Suppressor macrophage (primary cell): ENCODE results near the gene HERC6.
"Not testable (repeated sequence)": the region's sequence is repeated elsewhere in the genome, so short reads cannot be mapped to it uniquely, and the experiment has no call there.

Experiments used
- DNase-seq, 4 experiments: peaks; one replicate each; pipeline ENCODE4 v3.0.0-alpha.2; 2020 to 2022

Gene HERC6

DNA sequence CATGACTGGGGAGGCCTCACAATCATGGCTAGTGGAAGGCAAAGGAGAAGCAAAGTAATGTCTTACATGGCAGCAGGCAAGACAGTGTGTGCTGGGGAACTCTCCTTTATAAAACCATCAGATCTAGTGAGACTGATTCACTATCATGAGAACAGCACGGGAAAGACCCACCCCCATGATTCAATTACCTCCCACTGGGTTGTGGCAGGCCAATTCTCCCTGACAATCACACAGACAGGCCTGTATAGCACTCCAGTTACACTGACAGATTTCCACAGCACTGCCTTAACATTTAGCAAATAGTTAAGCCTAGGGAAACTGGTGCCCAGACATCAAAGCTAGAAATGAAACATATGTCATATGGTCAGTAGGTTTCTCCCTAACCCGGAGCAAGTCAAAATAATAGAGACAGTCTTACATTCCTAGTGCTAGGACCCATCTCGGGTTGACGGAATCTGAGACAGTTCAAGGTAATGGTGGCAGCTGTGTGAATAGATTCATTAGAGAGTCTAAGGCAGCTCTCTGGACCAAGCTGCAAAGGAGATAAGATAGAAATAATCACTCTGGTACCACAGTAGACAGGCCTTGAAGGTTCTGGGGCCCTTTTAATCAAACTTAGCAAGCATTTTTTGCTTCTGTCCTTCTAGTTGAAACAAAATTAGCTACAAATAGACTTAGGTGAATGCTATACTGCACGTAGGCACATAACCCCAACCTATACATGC, 68.9 kb downstream of the HERC6 start:
- peak; percentile 8 to 38 (median 18) for DNase-seq

DNA sequence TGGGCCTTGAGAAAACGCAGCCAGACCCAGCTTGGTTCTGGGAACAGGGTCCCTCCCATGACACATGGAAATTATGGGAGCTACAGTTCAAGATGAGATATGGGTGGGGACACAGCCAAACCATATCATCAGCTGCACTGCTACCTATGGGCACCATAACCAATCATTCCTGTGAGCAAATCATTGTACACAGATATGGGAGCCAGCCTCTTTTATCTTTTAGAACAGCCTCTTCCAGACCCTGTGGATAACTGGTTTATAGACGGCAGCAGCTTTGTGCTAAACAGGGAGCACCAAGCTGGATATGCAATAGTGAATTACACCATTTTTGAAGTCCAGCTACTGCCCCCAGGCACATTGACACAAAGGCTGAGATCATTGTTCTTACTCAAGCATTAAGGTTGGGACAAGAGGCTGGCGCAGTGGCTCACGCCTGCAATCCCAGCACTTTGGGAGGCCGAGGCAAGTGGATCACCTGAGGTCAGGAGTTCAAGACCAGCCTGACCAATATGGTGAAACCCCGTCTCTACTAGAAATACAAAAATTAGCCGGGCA, 69.6 kb downstream of the HERC6 start:
- not testable (repeated sequence) for DNase-seq

DNA sequence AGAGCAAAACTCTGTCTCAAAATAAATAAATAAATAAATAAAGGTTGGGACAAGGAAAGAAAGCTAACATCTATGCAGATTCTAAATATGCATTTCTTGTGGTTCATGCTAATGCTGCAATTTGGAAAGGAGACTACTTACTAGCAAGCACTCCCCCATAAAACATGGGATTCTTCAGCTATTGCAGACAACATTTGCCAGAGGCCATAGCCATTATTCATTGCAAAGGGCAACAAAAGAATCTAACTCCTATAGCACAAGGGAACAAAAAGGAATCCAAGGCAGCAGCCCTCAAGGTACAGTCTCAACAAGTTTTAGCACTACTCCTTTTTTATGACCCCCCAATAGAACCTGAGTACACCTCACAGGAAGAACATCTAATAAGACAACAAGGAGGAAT, 70.2 kb downstream of the HERC6 start:
- no peak for DNase-seq

DNA sequence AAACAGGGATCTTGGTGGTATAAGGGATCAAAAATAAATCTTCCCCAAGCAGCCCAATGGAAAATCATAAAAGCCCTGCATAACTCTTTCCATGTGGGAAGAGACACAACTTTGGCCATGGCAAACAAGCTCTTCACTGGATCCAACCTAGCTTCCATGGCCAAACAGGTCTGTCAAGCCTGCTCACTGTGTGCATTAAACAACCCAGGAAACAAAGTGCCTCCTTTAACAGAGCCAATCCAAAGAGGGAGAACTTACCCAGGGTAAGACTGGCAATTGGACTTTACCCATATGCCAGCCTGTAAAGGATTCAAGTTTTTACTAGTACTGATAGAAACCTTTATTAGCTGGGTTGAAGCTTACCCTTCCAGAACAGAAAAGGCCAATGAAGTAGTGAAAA, 70.6 kb downstream of the HERC6 start:
- no peak for DNase-seq

DNA sequence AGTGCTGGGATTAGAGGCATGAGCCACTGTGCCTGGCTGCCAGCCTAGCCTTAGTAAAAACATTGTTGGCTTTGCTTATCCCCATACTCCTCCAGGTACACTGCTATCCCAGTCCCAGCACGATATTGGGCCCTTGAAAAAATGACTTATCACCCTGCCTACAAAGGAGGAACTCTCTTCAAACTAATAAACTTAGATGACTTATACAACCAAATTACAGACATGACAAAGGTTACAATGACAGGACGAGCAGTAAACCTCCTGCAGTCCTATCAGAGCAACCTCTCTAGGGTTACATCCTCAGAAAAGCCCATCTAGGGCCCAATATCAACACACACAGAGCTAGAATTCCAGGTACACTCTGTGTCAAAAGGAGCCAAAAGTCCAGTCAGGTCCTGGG, 72.6 kb downstream of the HERC6 start:
- no peak for DNase-seq

DNA sequence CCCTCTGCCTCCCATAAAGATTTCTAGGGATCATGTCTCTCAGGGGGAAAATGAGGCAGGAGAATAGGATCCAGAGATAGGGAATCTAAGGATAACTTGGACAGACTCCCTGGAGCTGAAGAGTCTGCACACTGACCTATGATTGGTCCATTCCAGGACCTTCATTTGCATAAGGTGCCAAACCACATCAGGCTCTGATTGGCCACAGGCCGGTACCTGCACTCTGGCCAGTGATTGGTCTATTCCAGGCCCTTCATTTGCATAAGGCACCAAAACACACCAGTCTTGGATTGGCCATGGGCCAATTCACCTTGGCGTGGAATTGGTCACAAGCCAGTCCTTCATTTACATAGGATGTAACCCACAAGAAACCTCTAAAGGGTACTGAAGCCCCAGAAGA, 74.3 kb downstream of the HERC6 start:
- DNase-seq = no peak

DNA sequence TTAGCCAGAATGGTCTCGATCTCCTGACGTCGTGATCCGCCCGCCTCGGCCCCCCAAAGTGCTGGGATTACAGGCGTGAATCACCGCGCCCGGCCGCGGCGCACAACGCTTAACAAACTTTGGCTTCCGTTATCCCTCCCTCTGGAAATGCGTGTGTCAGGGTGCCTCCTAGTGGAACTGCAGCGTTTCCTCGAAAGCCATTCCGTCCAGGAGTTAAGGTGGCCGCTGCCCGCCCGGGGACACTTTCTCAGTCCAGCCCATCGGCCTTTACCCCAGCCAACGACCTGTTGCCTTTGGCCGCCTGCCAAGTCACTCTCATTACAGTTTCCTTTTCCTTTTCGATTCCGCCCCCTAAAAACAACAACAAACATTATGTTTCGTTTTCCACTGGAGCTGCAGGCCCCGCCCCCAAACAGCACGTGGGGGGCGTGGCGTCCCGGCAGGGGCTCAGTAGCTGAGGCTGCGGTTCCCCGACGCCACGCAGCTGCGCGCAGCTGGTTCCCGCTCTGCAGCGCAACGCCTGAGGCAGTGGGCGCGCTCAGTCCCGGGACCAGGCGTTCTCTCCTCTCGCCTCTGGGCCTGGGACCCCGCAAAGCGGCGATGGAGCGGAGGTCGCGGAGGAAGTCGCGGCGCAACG, 78.1 kb downstream of the HERC6 start, which contains the start of gene HERC5:
TSS of gene HERC5 (plus strand) at position 450 of the 637 bp plus-strand sequence. CDS start at position 601, 151 bp downstream.
- DNase-seq = peak; percentile 95 to 98 (median 96)

DNA sequence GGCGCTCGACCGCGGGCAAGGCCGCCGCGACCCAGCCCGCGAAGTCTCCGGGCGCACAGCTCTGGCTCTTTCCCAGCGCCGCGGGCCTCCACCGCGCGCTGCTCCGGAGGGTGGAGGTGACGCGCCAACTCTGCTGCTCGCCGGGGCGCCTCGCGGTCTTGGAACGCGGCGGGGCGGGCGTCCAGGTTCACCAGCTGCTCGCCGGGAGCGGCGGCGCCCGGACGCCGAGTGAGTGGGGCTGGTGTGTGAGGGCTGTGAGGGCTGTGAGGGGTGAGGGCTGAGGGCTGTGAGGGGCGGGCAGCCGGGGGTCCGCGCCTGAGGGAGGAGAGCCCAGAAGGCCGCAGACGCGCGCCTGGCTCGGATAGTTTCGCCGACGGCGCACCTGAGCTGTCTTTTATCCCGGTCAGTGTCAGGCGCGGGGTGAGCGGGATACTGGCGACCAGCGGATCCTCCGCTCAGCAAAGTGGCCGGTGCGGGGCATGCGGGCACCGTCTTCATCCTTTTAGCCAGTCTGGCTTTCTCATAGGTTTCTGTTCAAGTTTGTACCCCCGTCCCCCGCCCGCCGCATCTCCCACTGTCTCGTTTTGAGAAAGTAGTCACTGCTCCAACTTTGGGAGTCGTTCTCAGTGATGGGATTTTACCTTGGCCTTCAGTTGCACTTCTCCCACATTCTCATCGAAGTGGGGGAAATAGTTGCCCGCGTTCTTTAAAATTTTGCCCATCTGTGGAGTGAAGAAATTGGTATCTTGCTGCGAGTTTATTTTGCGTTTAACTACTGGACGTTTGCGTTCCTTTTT, 78.9 kb downstream of the HERC6 start:
- peak in 2 of 4 experiments; percentile 1 to 42 for DNase-seq

DNA sequence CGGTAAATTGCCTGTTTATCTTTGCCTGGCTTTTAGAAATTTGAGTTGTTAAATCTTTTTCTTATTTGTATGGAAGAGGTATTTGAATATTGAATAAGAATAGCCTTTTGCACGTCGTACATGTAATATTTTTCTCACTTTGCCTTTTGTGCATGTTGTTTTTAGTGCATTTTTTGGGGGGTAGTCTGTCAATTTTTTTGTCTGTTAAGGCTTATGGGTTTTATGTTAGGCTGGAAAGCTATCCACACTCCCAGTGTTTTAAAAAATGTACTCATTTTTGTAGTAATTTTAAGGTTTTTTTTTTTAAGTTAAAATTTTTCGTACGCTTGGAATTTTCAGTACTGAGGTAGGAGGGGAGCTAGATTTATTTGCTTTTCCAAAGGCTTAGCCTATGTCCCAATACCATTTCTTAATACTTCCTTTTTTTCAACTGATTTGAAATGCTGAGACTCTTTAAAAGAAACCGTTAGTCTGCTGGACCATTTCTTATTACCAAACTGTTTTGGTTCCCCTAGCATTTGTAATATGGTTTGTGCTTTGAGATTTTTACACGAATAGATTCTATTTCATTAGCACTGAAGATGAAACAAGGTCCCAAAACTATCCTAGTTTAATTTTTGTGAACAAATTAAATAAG, 79.6 kb downstream of the HERC6 start:
- peak; percentile 6 to 69 (median 43) for DNase-seq

DNA sequence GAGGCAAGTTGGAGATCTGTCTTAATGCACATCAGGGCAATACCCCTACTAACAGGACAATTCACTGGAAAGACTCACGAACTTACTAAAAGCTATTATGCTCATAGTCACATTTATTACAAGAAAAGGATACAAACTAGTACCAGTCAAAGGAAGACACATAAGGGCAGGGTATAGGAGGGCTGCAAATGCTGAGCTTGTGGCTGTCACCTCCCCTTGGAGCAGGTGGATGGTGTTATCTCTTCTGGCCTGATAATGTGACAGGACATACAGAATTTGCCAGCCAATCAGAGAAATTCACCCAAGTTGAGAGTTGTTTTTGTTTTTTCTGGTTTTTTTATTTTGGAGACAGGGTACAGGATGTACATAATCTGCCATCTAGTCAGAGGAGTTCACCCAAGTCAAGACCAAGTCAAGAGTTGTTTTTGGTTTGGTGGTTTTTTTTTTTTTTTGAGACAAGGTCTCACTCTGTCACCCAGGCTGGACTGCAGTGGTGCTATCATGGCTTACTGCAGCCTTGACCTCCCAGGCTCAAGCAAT, 87.1 kb downstream of the HERC6 start:
- no peak for DNase-seq

DNA sequence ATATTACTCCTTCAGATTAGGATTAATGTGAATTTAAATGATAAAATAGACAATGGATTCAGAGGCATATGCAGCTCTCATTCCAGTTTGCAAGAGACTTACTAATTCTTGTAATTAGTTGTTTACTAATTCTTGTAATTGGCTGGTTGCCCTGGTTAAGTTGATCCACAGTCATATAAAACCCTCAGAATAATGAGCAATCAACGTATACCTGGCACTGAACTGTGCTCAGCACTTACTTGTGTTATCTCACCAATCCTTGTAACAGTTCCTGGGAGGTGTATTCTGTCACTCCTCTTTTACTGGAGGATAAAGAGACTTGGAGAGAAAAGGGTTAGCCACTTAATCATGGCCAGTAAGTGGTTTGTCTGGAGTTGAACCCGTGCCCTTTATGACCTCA, 88.7 kb downstream of the HERC6 start:
- DNase-seq = no peak

DNA sequence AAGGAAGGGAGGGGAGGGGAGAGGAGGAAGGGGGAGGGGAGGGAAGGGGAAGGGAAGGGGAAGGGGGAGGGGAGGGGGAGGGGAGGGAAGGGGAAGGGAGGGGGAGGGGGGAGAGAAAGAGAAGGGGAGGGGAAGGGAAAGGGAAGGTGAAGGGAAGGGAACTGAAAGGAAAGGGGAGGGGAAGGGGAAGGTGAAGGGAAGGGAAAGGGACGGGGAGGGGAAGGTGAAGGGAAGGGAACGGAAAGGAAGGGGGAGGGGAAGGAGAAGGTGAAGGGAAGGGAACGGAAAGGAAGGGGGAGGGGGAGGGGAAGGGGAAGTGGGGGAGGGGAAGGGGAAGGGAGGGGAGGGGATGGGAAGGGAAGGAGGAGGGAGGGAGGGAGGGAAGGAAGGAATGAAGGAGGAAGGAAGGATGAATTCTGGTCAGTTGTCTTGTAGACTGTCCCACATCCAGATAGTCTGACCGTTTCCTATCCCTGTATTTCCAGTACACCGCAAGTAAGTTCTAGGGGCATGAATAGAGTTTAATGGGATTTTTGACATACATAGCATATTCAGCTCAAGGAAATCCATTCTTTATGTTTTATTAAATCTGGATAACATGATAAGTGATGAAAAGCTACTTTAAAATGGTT, 98.7 kb downstream of the HERC6 start:
- DNase-seq = no peak

DNA sequence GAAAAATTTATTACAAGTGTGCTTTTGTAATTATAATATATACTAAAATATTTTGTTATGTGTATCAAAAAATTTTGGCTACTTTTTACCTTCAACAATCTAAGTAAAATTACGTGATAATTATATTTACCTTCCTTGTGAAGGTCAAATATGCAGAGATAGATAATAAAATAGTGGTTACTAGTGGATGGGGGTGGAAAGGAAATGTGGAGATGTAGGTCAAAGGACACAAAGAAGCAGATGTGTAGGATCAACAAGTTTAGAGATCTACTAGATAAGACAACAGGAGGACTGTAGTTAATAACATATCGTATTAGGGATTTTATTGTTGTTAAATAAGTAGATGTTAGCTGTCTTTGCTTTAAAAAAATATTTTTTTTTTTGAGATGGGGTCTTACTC, 99.6 kb downstream of the HERC6 start:
- DNase-seq = no peak

DNA sequence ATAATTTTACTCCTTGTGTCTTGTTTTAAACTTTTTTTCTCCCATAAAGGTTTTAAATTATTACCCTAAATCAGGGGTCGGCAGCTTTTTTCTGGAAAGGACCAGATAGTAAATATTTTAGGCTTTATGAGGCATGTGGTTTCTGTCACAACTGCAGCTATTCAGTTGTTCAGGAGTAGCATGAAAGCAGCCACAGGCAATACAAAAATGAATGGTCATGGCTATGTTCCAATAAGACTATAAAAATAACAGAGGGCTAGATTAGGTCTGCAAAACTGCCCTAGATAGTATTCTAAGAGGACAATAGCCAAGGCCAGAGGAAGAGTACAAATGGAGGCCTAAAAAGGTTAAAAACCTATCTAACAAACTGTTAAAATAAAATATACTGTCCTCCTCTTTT, 102.9 kb downstream of the HERC6 start:
- DNase-seq = no peak

DNA sequence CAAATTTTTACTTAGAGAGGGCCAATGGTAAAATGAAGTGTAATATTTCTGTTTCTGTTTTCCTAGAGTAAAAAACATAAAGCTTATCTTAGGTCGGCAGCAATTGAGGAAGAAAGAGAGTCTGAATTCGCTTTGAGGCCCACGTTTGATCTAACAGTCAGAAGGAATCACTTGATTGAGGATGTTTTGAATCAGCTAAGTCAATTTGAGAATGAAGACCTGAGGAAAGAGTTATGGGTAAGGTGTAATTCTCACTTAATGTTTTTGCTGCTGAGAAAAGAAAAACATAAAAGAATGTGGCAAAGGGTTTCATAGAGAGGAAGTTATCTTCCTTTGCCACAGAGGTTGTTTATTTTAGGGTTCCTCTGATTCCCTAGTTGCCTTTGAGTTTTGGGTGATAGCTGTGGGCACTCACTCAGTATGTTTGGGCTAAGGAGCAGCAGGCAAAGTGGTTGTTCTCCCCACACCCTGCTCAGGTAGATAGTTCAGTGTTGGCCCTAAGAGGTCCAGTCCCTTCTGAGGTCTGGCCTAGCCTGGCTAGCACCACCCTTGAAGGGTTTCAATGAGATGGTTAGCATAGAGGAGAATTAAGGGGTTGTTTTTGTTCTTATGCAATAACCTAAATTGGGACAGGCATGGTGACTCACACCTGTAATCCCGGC, 110.6 kb downstream of the HERC6 start:
- DNase-seq = no peak
